IMR-90 (cell line): ENCODE data around the gene TMPRSS9. TPM values are rescaled to one million over a fixed set of nuclear protein-coding genes. Genes with fewer than 3 reads are reported as not detected.
A peak's percentile ranks its signal among the peaks of the same experiment; 100 is the strongest.

ENCODE experiments used
- ATAC-seq: fragments of 200-7000 bp; cut with Tn5 transposase; 2 replicates; pipeline ENCODE4 v1.9.1; 2020; ENCODE audit warnings: low read depth, mild to moderate bottlenecking, moderate library complexity
- BruUV-seq: library from RNA; stranded (reverse); fragments of 400-500 nt; replicated peaks from 2 replicates; lab custom pipeline; 2021; lab: Mats Ljungman, UMichigan
- CTCF ChIA-PET: fragments of 300-600 bp; formaldehyde crosslinking; extraction: SDS; loops from one replicate; lab custom pipeline; 2021; ENCODE audit warnings: antibody characterized with exemption; lab: Yijun Ruan, JAX
- POLR2A ChIA-PET: fragments of 300-600 bp; sonication (Branson Sonifier 250); formaldehyde crosslinking; loops from one replicate; lab custom pipeline; 2022; ENCODE audit warnings: antibody characterized with exemption; ENCODE audit not compliant: unreplicated experiment; lab: Charles Lee
- DNase-seq: peaks from one replicate; pipeline ENCODE4 v3.0.0; 2013
- H2AFZ ChIP-seq: replicated peaks from 2 replicates; pipeline ENCODE3; 2013; ENCODE audit warnings: low read length, mild to moderate bottlenecking; ENCODE audit not compliant: poor library complexity
- H2AK5ac ChIP-seq: 2 replicates; pipeline ENCODE4 v1.6.1; 2013; ENCODE audit warnings: low read depth, low read length, inconsistent platforms
- H2AK9ac ChIP-seq: replicated peaks from 2 replicates; pipeline ENCODE3; 2013; ENCODE audit warnings: mild to moderate bottlenecking, low read depth, low read length, moderate library complexity; ENCODE audit not compliant: poor library complexity
- H2BK120ac ChIP-seq: 2 replicates; pipeline ENCODE4 v1.6.1; 2013; ENCODE audit warnings: low read depth, low read length, inconsistent platforms
- H2BK15ac ChIP-seq: 3 replicates; pipeline ENCODE4 v1.6.1; 2013; ENCODE audit warnings: low read depth, low read length, inconsistent platforms
- H2BK20ac ChIP-seq: 2 replicates; pipeline ENCODE4 v1.6.1; 2013; ENCODE audit warnings: low read depth, mild to moderate bottlenecking, inconsistent platforms, low read length, moderate library complexity
- H2BK5ac ChIP-seq: 2 replicates; pipeline ENCODE4 v1.6.1; 2013; ENCODE audit warnings: mild to moderate bottlenecking, low read depth, low read length, inconsistent platforms; ENCODE audit not compliant: poor library complexity, severe bottlenecking
- H3K14ac ChIP-seq: replicated peaks from 2 replicates; pipeline ENCODE4 v1.6.1; 2013; ENCODE audit warnings: low read depth, low read length, inconsistent platforms
- H3K18ac ChIP-seq: 2 replicates; pipeline ENCODE4 v1.6.1; 2013; ENCODE audit warnings: low read depth, low read length, control low read depth
- H3K23ac ChIP-seq: 2 replicates; pipeline ENCODE4 v1.6.1; 2013; ENCODE audit warnings: low read depth, low read length, inconsistent platforms
- H3K27ac ChIP-seq: 2 replicates; pipeline ENCODE4 v1.5.1; 2013; ENCODE audit warnings: mild to moderate bottlenecking, control low read depth, low read length; ENCODE audit not compliant: insufficient read depth
- H3K27me3 ChIP-seq: 2 replicates; pipeline ENCODE4 v1.6.1; 2013; ENCODE audit warnings: low read length; ENCODE audit not compliant: control insufficient read depth, insufficient read depth
- H3K36me3 ChIP-seq: 2 replicates; pipeline ENCODE4 v1.6.1; 2013; ENCODE audit warnings: low read length, mixed read lengths; ENCODE audit not compliant: control insufficient read depth, insufficient read depth
- H3K4ac ChIP-seq: 2 replicates; pipeline ENCODE4 v1.6.1; 2013; ENCODE audit warnings: low read depth, low read length, inconsistent platforms
- H3K4me1 ChIP-seq: 2 replicates; pipeline ENCODE4 v1.6.1; 2013; ENCODE audit warnings: low read length, mixed read lengths; ENCODE audit not compliant: control insufficient read depth, insufficient read depth
- H3K4me2 ChIP-seq: 2 replicates; pipeline ENCODE4 v1.6.1; 2013; ENCODE audit warnings: low read depth, mild to moderate bottlenecking, control low read depth, low read length, moderate library complexity
- H3K4me3 ChIP-seq: 2 replicates; pipeline ENCODE4 v1.5.1; 2013; ENCODE audit warnings: low read depth, mild to moderate bottlenecking, control low read depth, low read length, moderate library complexity; ENCODE audit not compliant: insufficient read depth
- H3K56ac ChIP-seq: 2 replicates; pipeline ENCODE4 v1.6.1; 2013; ENCODE audit warnings: low read length, inconsistent platforms; ENCODE audit not compliant: insufficient read depth; ENCODE audit errors: extremely low read depth
- H3K79me1 ChIP-seq, 2 experiments: 2 replicates each; pipeline ENCODE4 v1.6.1; 2013; ENCODE audit warnings: low read length in 2 of 2, inconsistent platforms in 1 of 2, low read depth in 1 of 2
- H3K9ac ChIP-seq: 2 replicates; pipeline ENCODE4 v1.6.1; 2013; ENCODE audit warnings: low read depth, low read length, control low read depth
- H3K9me1 ChIP-seq: 2 replicates; pipeline ENCODE4 v1.6.1; 2013; ENCODE audit warnings: low read length, inconsistent platforms; ENCODE audit not compliant: insufficient read depth
- H3K9me3 ChIP-seq: 2 replicates; pipeline ENCODE4 v1.6.1; 2013; ENCODE audit warnings: low read length; ENCODE audit not compliant: control insufficient read depth, insufficient read depth
- H4K20me1 ChIP-seq: 2 replicates; pipeline ENCODE4 v1.6.1; 2013; ENCODE audit warnings: low read length, inconsistent platforms; ENCODE audit not compliant: insufficient read depth
- H4K5ac ChIP-seq: 2 replicates; pipeline ENCODE4 v1.6.1; 2013; ENCODE audit warnings: mild to moderate bottlenecking, low read depth, low read length, control low read depth
- H4K8ac ChIP-seq, 2 experiments: 2 replicates each; pipeline ENCODE4 v1.6.1; 2013; ENCODE audit warnings: low read depth in 2 of 2, low read length in 2 of 2, control low read depth in 1 of 2, inconsistent platforms in 1 of 2
- H4K91ac ChIP-seq: 2 replicates; pipeline ENCODE4 v1.6.1; 2013; ENCODE audit warnings: low read depth, low read length, inconsistent platforms; ENCODE audit not compliant: insufficient read depth
- BHLHE40 ChIP-seq: fragments of 150-350 bp; IDR thresholded peaks from 2 replicates; pipeline ENCODE4 v1.6.1; 2016; ENCODE audit warnings: mild to moderate bottlenecking, low read depth, low read length
- CEBPB ChIP-seq: IDR thresholded peaks from 2 replicates; pipeline ENCODE4 v1.6.1; 2012; ENCODE audit warnings: low read depth, low read length, improper control_type of control experiment
- CHD1 ChIP-seq: IDR thresholded peaks from 2 replicates; pipeline ENCODE4 v1.6.1; 2012; ENCODE audit warnings: low read depth, low read length, improper control_type of control experiment
- FOS ChIP-seq: fragments of 150-350 bp; IDR thresholded peaks from 2 replicates; pipeline ENCODE4 v1.6.1; 2016; ENCODE audit warnings: low read depth, low read length
- MAFK ChIP-seq: IDR thresholded peaks from 2 replicates; pipeline ENCODE4 v1.6.1; 2012; ENCODE audit warnings: low read depth, low read length, improper control_type of control experiment
- MAZ ChIP-seq: IDR thresholded peaks from 2 replicates; pipeline ENCODE4 v1.6.1; 2012; ENCODE audit warnings: low read depth, mild to moderate bottlenecking, low read length, improper control_type of control experiment, moderate library complexity, borderline replicate concordance
- MXI1 ChIP-seq: IDR thresholded peaks from 2 replicates; pipeline ENCODE4 v1.6.1; 2012; ENCODE audit warnings: low read depth, mild to moderate bottlenecking, low read length, moderate library complexity, borderline replicate concordance
- NFE2L2 ChIP-seq: fragments of 150-350 bp; IDR thresholded peaks from 2 replicates; pipeline ENCODE4 v1.6.1; 2016; ENCODE audit warnings: low read depth, mild to moderate bottlenecking, low read length
- POLR2A ChIP-seq: IDR thresholded peaks from 2 replicates; pipeline ENCODE4 v1.6.1; 2012; ENCODE audit warnings: mild to moderate bottlenecking, low read depth, low read length
- RAD21 ChIP-seq: IDR thresholded peaks from 2 replicates; pipeline ENCODE4 v1.6.1; 2012; ENCODE audit warnings: low read length, improper control_type of control experiment
- RCOR1 ChIP-seq: IDR thresholded peaks from 2 replicates; pipeline ENCODE4 v1.6.1; 2012; ENCODE audit warnings: mild to moderate bottlenecking, low read length, improper control_type of control experiment; ENCODE audit not compliant: insufficient replicate concordance
- RFX5 ChIP-seq: IDR thresholded peaks from 2 replicates; pipeline ENCODE4 v1.8.0; 2012; ENCODE audit warnings: low read depth, mild to moderate bottlenecking, low read length, moderate library complexity
- SMC3 ChIP-seq: fragments of 150-350 bp; IDR thresholded peaks from 2 replicates; pipeline ENCODE4 v1.6.1; 2016; ENCODE audit warnings: low read depth, mild to moderate bottlenecking, antibody characterized with exemption, low read length, moderate library complexity
- WGBS, 2 experiments: methylation state at CpG; one replicate each; pipeline versions ENCODE4 v1.1.5 to v1.1.7; 2013; ENCODE audit warnings: missing lambda C conversion rate in 2 of 2; ENCODE audit not compliant: insufficient read length in 1 of 2; ENCODE audit errors: extremely low coverage in 2 of 2; 5-methylcytosine and 5-hydroxymethylcytosine counted together
- dilution Hi-C: fragments of 300-500 bp; cut with HindIII; formaldehyde crosslinking; loops from one replicate; pipeline ENCODE4 v1.14.3; 2018; ENCODE audit warnings: low sequenced_read_pairs; ENCODE audit not compliant: unreplicated experiment
- in situ Hi-C: fragments of 300-500 bp; cut with MboI; formaldehyde crosslinking; loops from 3 replicates; pipeline ENCODE4 v1.14.3; 2019; ENCODE audit warnings: low sequenced_read_pairs, inconsistent platforms, mixed read lengths
- intact Hi-C: fragments of 100-400 bp; cut with micrococcal nuclease; formaldehyde crosslinking; loops from 2 replicates; pipeline ENCODE4 v1.10.0; 2022
- polyA plus RNA-seq, 3 experiments: library from polyadenylated mRNA; depleted of rRNA; stranded (reverse); fragments of >200 nt; gene quantifications; 2 replicates each; pipeline ENCODE4 v1.2.3, GENCODE V29; 2012; ENCODE audit warnings: low replicate concordance in 1 of 3
- total RNA-seq: library from RNA; depleted of rRNA; stranded (reverse); fragments of >200 nt; gene quantifications from 2 replicates; pipeline ENCODE4 v1.2.3, GENCODE V29; 2012
- TF ChIP-seq, protein P1 (sequence below): fragments of 150-350 bp; IDR thresholded peaks from 2 replicates; pipeline ENCODE4 v1.6.1; 2016; ENCODE audit warnings: low read depth, mild to moderate bottlenecking, low read length, moderate library complexity, borderline replicate concordance
- TF ChIP-seq, protein P2 (sequence below): fragments of 150-350 bp; IDR thresholded peaks from 2 replicates; pipeline ENCODE4 v1.6.1; 2017; ENCODE audit warnings: mild to moderate bottlenecking, antibody characterized with exemption, low read length, low read depth
- TF ChIP-seq, protein P3 (sequence below): conservative IDR thresholded peaks from 2 replicates; pipeline ENCODE4 v1.5.1; 2012; ENCODE audit warnings: mild to moderate bottlenecking, low read depth, low read length, improper control_type of control experiment

TMPRSS9 gene
- total and polyA plus RNA-seq, 2 of the 4 experiments (the other 2 are of a cell fraction) = not detected

DNA sequence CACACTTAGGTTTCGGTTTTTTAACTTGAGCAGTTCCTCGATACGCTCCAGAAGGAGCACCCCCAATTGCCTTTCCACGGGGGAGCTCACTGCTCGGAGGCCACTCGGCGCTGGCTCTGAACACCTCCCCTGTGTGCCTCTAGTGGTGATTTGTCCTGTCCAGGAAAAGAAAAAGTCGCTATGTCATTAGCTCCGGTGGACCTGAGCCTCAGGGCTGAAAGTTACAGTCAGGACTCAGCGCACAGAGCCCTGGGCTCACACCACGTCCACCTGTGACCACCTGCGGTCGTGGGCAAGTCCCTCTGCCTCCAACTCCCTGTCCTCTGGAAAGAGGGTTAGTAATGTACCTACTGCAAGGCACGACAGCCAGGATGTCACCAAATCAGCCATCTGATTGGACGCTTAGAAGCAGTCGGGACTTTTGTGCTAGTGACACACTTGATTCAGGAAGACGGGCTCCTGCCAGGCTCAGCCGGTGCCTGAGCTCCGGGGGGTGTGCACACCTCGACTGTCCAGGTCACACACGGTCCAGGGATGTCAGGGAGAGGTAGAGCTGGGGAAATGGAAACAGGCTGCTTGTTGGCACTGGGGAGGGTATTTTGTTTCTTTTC is 3.9 kb upstream of the TMPRSS9 start:
- Histone ChIP-seq H3K9ac (no peak overlapping the region), H3K14ac (no peak overlapping the region), H2AFZ (peak overlapping the region; percentile 49), H3K23ac (no peak overlapping the region), H2BK120ac (no peak overlapping the region), H3K9me3 (no peaks in the 10 kb centered on the region), H2BK20ac (no peak overlapping the region), H3K27ac (no peak overlapping the region), H4K8ac (no peak overlapping the region), H3K4me1 (no peaks in the 10 kb centered on the region), H4K20me1 (no peaks in the 10 kb centered on the region), H3K56ac (no peak overlapping the region), H4K5ac (no peak overlapping the region), H3K4ac (no peak overlapping the region), H3K4me2 (no peak overlapping the region), H3K9me1 (no peaks in the 10 kb centered on the region), H3K36me3 (peaks cover 14% of the 10 kb centered on the region; the same call in 1 of the 2 replicates), H2AK5ac (no peak overlapping the region), H4K91ac (no peak overlapping the region), H3K4me3 (no peak overlapping the region), H2AK9ac (peak overlapping the region; percentile 24), H3K27me3 (peaks cover 20% of the 10 kb centered on the region), H3K79me1 (no peaks in the 10 kb centered on the region), H3K18ac (no peak overlapping the region), H2BK5ac (no peak overlapping the region), H2BK15ac (no peak overlapping the region)
- ChIA-PET CTCF (no interaction called here), POLR2A (no interaction called here)
- BruUV-seq = no TSS peak
- in situ Hi-C loops (no loop called here), dilution Hi-C loops (no loop called here), intact Hi-C loops (no loop called here)
- 79% methylated on average over 11 of the region's 21 CpGs; no CpG with 5 or more reads in 1 of the 2 experiments for WGBS, 2 experiments
- no peak for DNase-seq
- no peak; the same call in 1 of the 2 replicates for ATAC-seq
- TF ChIP-seq MAZ = no peak
- no peak for TF ChIP-seq RFX5
- no peak for TF ChIP-seq FOS
- no peak for TF ChIP-seq CEBPB
- no peak for TF ChIP-seq RCOR1
- TF ChIP-seq, protein P1, sequence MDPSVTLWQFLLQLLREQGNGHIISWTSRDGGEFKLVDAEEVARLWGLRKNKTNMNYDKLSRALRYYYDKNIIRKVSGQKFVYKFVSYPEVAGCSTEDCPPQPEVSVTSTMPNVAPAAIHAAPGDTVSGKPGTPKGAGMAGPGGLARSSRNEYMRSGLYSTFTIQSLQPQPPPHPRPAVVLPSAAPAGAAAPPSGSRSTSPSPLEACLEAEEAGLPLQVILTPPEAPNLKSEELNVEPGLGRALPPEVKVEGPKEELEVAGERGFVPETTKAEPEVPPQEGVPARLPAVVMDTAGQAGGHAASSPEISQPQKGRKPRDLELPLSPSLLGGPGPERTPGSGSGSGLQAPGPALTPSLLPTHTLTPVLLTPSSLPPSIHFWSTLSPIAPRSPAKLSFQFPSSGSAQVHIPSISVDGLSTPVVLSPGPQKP = no peak
- TF ChIP-seq POLR2A = no peak
- TF ChIP-seq, protein P2, sequence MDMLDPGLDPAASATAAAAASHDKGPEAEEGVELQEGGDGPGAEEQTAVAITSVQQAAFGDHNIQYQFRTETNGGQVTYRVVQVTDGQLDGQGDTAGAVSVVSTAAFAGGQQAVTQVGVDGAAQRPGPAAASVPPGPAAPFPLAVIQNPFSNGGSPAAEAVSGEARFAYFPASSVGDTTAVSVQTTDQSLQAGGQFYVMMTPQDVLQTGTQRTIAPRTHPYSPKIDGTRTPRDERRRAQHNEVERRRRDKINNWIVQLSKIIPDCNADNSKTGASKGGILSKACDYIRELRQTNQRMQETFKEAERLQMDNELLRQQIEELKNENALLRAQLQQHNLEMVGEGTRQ = no peak
- TF ChIP-seq, protein P3, sequence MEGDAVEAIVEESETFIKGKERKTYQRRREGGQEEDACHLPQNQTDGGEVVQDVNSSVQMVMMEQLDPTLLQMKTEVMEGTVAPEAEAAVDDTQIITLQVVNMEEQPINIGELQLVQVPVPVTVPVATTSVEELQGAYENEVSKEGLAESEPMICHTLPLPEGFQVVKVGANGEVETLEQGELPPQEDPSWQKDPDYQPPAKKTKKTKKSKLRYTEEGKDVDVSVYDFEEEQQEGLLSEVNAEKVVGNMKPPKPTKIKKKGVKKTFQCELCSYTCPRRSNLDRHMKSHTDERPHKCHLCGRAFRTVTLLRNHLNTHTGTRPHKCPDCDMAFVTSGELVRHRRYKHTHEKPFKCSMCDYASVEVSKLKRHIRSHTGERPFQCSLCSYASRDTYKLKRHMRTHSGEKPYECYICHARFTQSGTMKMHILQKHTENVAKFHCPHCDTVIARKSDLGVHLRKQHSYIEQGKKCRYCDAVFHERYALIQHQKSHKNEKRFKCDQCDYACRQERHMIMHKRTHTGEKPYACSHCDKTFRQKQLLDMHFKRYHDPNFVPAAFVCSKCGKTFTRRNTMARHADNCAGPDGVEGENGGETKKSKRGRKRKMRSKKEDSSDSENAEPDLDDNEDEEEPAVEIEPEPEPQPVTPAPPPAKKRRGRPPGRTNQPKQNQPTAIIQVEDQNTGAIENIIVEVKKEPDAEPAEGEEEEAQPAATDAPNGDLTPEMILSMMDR = no peak
- TF ChIP-seq CHD1 = no peak
- TF ChIP-seq MAFK = no peak
- no peak for TF ChIP-seq MXI1
- no peak for TF ChIP-seq NFE2L2
- no peak for TF ChIP-seq BHLHE40
- no peak for TF ChIP-seq RAD21
- no peak for TF ChIP-seq SMC3
